Measurements from ENCODE around the gene NR3C2. TPM values are rescaled to one million over a fixed set of nuclear protein-coding genes. Genes with fewer than 3 reads are reported as not detected.
A peak's percentile ranks its signal among the peaks of the same experiment; 100 is the strongest.

NR3C2 gene
- polyA plus RNA-seq, 3 donors = 0.09 to 0.27 (median 0.20) TPM

DNA sequence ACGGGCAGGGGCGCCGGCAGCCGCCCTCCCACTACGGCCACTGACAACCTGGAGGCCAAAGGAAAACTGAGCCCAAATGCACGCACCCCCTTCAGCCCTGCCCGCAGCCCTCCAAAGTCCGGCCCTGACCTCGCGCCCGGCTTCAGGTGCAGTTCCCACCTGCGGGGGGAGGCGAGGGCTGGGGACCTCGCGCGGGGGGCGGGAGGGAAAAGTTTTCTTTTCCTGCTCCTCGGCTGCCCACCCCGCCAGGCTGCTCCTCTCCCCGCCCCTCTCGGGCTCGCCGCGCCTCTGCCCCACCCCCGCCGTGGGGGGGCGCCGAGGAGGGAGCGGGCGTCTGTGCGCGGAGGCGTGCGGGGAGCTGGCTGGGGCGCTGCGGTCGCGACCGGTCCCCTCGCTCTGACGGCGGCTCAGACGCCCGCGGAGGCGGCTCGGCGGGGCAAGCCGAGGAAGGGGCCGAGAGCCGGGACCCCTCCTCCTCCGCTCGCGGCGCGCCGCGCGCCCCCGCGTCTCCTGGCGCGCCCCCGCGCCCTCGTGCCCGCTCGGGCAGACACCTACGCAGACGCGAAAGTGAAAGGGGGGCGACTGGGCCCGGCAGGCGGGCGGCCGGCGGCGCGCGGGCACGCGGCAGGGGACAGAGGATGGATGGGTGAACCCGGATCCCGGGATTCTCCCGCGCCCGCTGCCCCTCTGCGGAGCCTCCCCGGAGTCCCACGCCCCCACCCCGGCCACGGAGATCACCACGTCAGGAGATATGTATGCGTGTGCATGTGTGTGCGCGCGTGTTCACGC is 3.1 kb upstream of the NR3C2 start:
- intact Hi-C loops (cut with micrococcal nuclease) = loop anchor here in 1 of 2 donors (10.0 kb wide), 2 partner anchors 380 to 610 kb away; no protein-coding TSS in a partner anchor
- peaks cover 65 to 84% (median 78%) of the 10 kb centered on the region in 3 donors for H3K27me3 Mint-ChIP-seq (ENCODE audit: low read depth in 3 of 3)
- peak overlapping the region; percentile 83 for H3K9ac ChIP-seq (ENCODE audit: insufficient read depth, low read length, poor library complexity, severe bottlenecking)
- H3K4me3 Mint-ChIP-seq = peak overlapping the region; percentile 80 to 82
- WGBS (ENCODE audit: insufficient coverage) = under 1% methylated on average over 66 of the region's 98 CpGs
- H2AFZ ChIP-seq (ENCODE audit: insufficient read depth, low read depth, low read length, poor library complexity, severe bottlenecking) = peak overlapping the region; percentile 99
- peak overlapping the region; percentile 36 to 85 (median 52) for H3K4me3 ChIP-seq (replicated peaks in 1 of 3; ENCODE audit: low read depth in 2 of 3, low read length in 3 of 3)
- peaks cover 30 to 51% of the 10 kb centered on the region in 2 donors for H3K4me1 ChIP-seq (ENCODE audit: control insufficient read depth in 1 of 2, insufficient read depth in 2 of 2, low read length in 2 of 2)
- TF ChIP-seq, protein P1, sequence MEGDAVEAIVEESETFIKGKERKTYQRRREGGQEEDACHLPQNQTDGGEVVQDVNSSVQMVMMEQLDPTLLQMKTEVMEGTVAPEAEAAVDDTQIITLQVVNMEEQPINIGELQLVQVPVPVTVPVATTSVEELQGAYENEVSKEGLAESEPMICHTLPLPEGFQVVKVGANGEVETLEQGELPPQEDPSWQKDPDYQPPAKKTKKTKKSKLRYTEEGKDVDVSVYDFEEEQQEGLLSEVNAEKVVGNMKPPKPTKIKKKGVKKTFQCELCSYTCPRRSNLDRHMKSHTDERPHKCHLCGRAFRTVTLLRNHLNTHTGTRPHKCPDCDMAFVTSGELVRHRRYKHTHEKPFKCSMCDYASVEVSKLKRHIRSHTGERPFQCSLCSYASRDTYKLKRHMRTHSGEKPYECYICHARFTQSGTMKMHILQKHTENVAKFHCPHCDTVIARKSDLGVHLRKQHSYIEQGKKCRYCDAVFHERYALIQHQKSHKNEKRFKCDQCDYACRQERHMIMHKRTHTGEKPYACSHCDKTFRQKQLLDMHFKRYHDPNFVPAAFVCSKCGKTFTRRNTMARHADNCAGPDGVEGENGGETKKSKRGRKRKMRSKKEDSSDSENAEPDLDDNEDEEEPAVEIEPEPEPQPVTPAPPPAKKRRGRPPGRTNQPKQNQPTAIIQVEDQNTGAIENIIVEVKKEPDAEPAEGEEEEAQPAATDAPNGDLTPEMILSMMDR (IDR thresholded peaks at IDR 0.05) = no peak
- H3K9me3 ChIP-seq (replicated peaks in 1 of 2; ENCODE audit: control insufficient read depth in 1 of 2, insufficient read depth in 1 of 2, low read length in 2 of 2) = peaks cover 0 to 9% of the 10 kb centered on the region in 2 donors
- H3K4me1 Mint-ChIP-seq = peaks cover 30% of the 10 kb centered on the region
- peaks cover 0 to 34% (median 17%) of the 10 kb centered on the region in 7 donors for H3K9me3 Mint-ChIP-seq
- no peaks in the 10 kb centered on the region for H3K79me2 ChIP-seq (ENCODE audit: insufficient read depth, low read length)
- peaks cover 4% of the 10 kb centered on the region in 2 donors for H3K36me3 Mint-ChIP-seq
- H3K27ac Mint-ChIP-seq = no peak overlapping the region
- H3K27me3 ChIP-seq (ENCODE audit: control insufficient read depth in 2 of 2, insufficient read depth in 2 of 2, low read length in 2 of 2) = peaks cover 76 to 83% of the 10 kb centered on the region in 2 donors
- peak in 1 of 3 donors; percentile 11 for DNase-seq
- H3K4me2 ChIP-seq (replicated peaks; ENCODE audit: extremely low read depth, low read length, poor library complexity, severe bottlenecking) = peak overlapping the region; percentile 97
- H3K36me3 ChIP-seq (replicated peaks in 1 of 2; ENCODE audit: control insufficient read depth in 1 of 2, insufficient read depth in 2 of 2, low read length in 2 of 2) = no peaks in the 10 kb centered on the region
- no peak overlapping the region for H3K27ac ChIP-seq (ENCODE audit: low read depth in 1 of 2, low read length in 2 of 2)
- H4K20me1 ChIP-seq (ENCODE audit: insufficient read depth, low read length) = no peaks in the 10 kb centered on the region

DNA sequence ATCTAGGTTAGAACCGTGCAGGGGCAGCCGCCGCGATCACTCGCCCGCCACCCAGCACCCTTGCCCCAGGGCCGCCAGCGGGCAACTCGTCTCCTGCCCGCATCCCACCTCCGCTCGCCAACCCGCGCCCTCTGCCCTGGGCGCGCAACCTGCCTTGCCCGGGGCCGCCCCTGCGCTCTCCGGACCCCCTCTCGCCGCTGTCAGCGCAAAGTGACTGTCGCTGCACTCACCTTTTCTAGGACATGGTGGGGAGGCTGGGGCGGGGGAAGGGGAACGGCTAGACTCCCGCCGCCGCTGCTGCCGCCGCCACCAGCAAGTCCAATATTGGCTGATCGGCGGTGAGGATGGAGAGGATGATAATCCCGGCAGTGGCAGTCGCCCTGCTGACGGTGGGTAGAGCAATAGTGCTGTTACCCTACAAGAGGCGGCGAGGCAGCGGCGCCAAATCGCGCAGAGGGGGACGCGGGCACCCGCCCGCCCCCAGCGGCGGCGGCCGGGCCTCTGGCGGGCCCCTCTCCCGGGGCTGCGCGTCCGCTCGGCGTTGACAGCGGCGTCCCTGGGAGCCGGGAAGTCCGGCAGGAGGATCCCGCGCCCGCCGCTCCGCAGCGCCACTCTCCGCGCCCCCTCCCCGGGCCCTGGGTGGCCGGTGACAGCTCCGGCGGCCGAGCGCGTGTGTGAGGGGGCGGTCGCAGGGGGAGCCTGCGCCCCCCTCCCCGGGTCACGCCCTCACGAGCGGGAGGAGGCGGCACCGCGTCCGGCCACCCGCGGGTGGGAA is 2.3 kb upstream of the NR3C2 start:
- WGBS (ENCODE audit: insufficient coverage) = under 1% methylated on average over 75 of the region's 89 CpGs
- intact Hi-C loops (cut with micrococcal nuclease) = loop anchor here in 1 of 2 donors (10.0 kb wide), 2 partner anchors 380 to 610 kb away; no protein-coding TSS in a partner anchor
- Mint-ChIP-seq H3K4me3 (peak overlapping the region; percentile 96 to 100), H3K27me3 (ENCODE audit: low read depth in 3 of 3) (peaks cover 73 to 89% (median 77%) of the 10 kb centered on the region in 3 donors), H3K9me3 (peaks cover 0 to 34% (median 18%) of the 10 kb centered on the region in 7 donors), H3K4me1 (peaks cover 30% of the 10 kb centered on the region), H3K27ac (peak overlapping the region in 1 of 7 donors; percentile 36), H3K36me3 (peaks cover 4% of the 10 kb centered on the region in 2 donors)
- Histone ChIP-seq H3K27me3 (ENCODE audit: control insufficient read depth in 2 of 2, insufficient read depth in 2 of 2, low read length in 2 of 2) (peaks cover 77 to 84% of the 10 kb centered on the region in 2 donors), H3K27ac (ENCODE audit: low read depth in 1 of 2, low read length in 2 of 2) (no peak overlapping the region), H3K4me3 (replicated peaks in 1 of 3; ENCODE audit: low read depth in 2 of 3, low read length in 3 of 3) (peak overlapping the region; percentile 56 to 95 (median 85)), H3K79me2 (ENCODE audit: insufficient read depth, low read length) (no peaks in the 10 kb centered on the region), H3K4me2 (replicated peaks; ENCODE audit: extremely low read depth, low read length, poor library complexity, severe bottlenecking) (peak overlapping the region; percentile 97), H4K20me1 (ENCODE audit: insufficient read depth, low read length) (no peaks in the 10 kb centered on the region), H3K9me3 (replicated peaks in 1 of 2; ENCODE audit: control insufficient read depth in 1 of 2, insufficient read depth in 1 of 2, low read length in 2 of 2) (peaks cover 0 to 9% of the 10 kb centered on the region in 2 donors), H3K9ac (ENCODE audit: insufficient read depth, low read length, poor library complexity, severe bottlenecking) (peak overlapping the region; percentile 83), H3K4me1 (ENCODE audit: control insufficient read depth in 1 of 2, insufficient read depth in 2 of 2, low read length in 2 of 2) (peaks cover 30 to 51% of the 10 kb centered on the region in 2 donors), H2AFZ (ENCODE audit: insufficient read depth, low read depth, low read length, poor library complexity, severe bottlenecking) (peak overlapping the region; percentile 99), H3K36me3 (replicated peaks in 1 of 2; ENCODE audit: control insufficient read depth in 1 of 2, insufficient read depth in 2 of 2, low read length in 2 of 2) (no peaks in the 10 kb centered on the region)
- peak in 2 of 3 donors; percentile 1 to 17 for DNase-seq
- TF ChIP-seq, protein P1 (IDR thresholded peaks at IDR 0.05) = no peak
